GM19397 (cell line): Measurements from ENCODE around the gene SLC26A1.
"Not testable (repeated sequence)": the region's sequence is repeated elsewhere in the genome, so short reads cannot be mapped to it uniquely, and the experiment has no call there.

Experiments used
- ATAC-seq: cut with Tn5 transposase; IDR thresholded peaks from one replicate; pipeline ENCODE4 v1.9.1; 2021; ENCODE audit warnings: mild to moderate bottlenecking, moderate library complexity; ENCODE audit not compliant: unreplicated experiment

SLC26A1 gene

GRCh38 chr4:955931-956381, 37.2 kb downstream of the SLC26A1 start:
- no peak for ATAC-seq

- no peak for ATAC-seq
Observed at GRCh38 chr4:955161-955921, 37.9 kb downstream of the SLC26A1 start.

- ATAC-seq = no peak
Observed at GRCh38 chr4:954211-955020, 38.8 kb downstream of the SLC26A1 start.

- no peak for ATAC-seq
Observed at GRCh38 chr4:953574-953915, 39.7 kb downstream of the SLC26A1 start.

- ATAC-seq = no peak
Observed at GRCh38 chr4:952881-953573, 40.2 kb downstream of the SLC26A1 start.

- no peak for ATAC-seq
Observed at GRCh38 chr4:951594-952468, 41.4 kb downstream of the SLC26A1 start.

- ATAC-seq = no peak
Observed at GRCh38 chr4:951186-951585, 42.0 kb downstream of the SLC26A1 start.

GRCh38 chr4:950136-951020, 42.8 kb downstream of the SLC26A1 start:
- ATAC-seq = no peak

GRCh38 chr4:949656-950055, 43.5 kb downstream of the SLC26A1 start:
- ATAC-seq = no peak

GRCh38 chr4:948936-949300, 44.3 kb downstream of the SLC26A1 start:
- no peak for ATAC-seq

- ATAC-seq = no peak
Observed at GRCh38 chr4:948101-948935, 44.9 kb downstream of the SLC26A1 start.

GRCh38 chr4:947491-947971, 45.7 kb downstream of the SLC26A1 start:
- ATAC-seq = no peak

- no peak for ATAC-seq
Observed at GRCh38 chr4:946517-947471, 46.4 kb downstream of the SLC26A1 start.

GRCh38 chr4:946103-946450, 47.1 kb downstream of the SLC26A1 start:
- ATAC-seq = no peak

- no peak for ATAC-seq
Observed at GRCh38 chr4:945274-946102, 47.7 kb downstream of the SLC26A1 start.

- ATAC-seq = not testable (repeated sequence)
Observed at GRCh38 chr4:939508-939907, 53.7 kb downstream of the SLC26A1 start.
